Cardiac muscle cell (in vitro differentiated cells and primary cell): ENCODE data around the gene MAEA. TPM values are rescaled to one million over a fixed set of nuclear protein-coding genes. Genes with fewer than 3 reads are reported as not detected.

Source experiments
- DNase-seq, 2 donors: peaks; one replicate each; pipeline versions ENCODE4 v3.0.0 to v3.0.0-alpha.2; 2010 to 2017; ENCODE audit warnings: low read depth in 1 of 2, low spot score in 1 of 2
- H3K27ac ChIP-seq: fragments of 200-600 bp; sonication (generic); 2 replicates; pipeline ENCODE4 v1.5.1; 2016
- H3K27me3 ChIP-seq: fragments of 200-600 bp; sonication (generic); 2 replicates; pipeline ENCODE4 v1.6.0; 2016; ENCODE audit warnings: control low read depth
- H3K36me3 ChIP-seq: fragments of 200-600 bp; sonication (generic); 2 replicates; pipeline ENCODE4 v1.5.1; 2016; ENCODE audit warnings: control low read depth
- H3K4me1 ChIP-seq: fragments of 200-600 bp; sonication (generic); 2 replicates; pipeline ENCODE4 v1.8.1; 2017; ENCODE audit warnings: low read depth, mild to moderate bottlenecking, mixed run types
- H3K4me3 ChIP-seq: fragments of 200-600 bp; sonication (generic); 2 replicates; pipeline ENCODE4 v1.5.1; 2016; ENCODE audit warnings: mild to moderate bottlenecking
- H3K9me3 ChIP-seq: fragments of 200-600 bp; sonication (generic); 2 replicates; pipeline ENCODE4 v1.5.1; 2017; ENCODE audit warnings: low read depth, mild to moderate bottlenecking, control low read depth
- polyA plus RNA-seq: library from polyadenylated mRNA; unstranded; fragments of >200 nt; fragmentation: Nextera tagmentation; extraction: Ambion mirVana; gene quantifications from 2 replicates; pipeline ENCODE4 v1.2.1, GENCODE V29; 2016
- total RNA-seq: library from RNA; depleted of rRNA; stranded (reverse); fragments of >200 nt; gene quantifications from 2 replicates; pipeline ENCODE4 v1.2.3, GENCODE V29; 2016
- TF ChIP-seq, protein P1 (sequence below): IDR thresholded peaks from 2 replicates; pipeline ENCODE4 v1.5.1; 2012; ENCODE audit warnings: low read depth, mild to moderate bottlenecking, low read length

The MAEA gene
- total and polyA plus RNA-seq, 2 experiments from 2014 or later = 76.8 to 85.0 TPM

DNA sequence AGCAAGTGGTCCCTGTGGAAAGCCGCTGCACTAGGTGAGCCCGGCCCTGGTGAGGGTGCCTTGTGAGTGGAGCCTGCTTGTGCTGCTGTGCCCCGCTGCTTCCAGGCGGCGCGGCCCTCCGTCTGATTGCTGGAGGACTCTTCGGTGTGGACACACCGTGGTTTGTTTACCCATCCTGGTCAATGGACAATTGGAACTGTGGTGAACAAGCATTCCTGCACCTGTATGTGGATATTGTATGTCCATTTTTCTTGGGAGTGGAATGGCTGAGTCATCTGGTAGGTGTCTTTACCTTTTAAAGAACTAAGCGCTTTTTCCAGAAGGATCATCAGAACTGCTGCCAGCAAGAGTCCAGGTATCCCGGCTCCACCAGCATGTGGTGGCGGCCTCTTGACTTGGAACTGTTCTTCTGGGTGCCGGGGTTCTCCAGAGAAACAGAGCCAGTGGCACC is 15.6 kb downstream of the MAEA start:
- H3K27ac ChIP-seq = no peak overlapping the region
- TF ChIP-seq, protein P1, sequence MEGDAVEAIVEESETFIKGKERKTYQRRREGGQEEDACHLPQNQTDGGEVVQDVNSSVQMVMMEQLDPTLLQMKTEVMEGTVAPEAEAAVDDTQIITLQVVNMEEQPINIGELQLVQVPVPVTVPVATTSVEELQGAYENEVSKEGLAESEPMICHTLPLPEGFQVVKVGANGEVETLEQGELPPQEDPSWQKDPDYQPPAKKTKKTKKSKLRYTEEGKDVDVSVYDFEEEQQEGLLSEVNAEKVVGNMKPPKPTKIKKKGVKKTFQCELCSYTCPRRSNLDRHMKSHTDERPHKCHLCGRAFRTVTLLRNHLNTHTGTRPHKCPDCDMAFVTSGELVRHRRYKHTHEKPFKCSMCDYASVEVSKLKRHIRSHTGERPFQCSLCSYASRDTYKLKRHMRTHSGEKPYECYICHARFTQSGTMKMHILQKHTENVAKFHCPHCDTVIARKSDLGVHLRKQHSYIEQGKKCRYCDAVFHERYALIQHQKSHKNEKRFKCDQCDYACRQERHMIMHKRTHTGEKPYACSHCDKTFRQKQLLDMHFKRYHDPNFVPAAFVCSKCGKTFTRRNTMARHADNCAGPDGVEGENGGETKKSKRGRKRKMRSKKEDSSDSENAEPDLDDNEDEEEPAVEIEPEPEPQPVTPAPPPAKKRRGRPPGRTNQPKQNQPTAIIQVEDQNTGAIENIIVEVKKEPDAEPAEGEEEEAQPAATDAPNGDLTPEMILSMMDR = no peak
- H3K4me1 ChIP-seq = peaks cover 7% of the 10 kb centered on the region
- no peaks in the 10 kb centered on the region for H3K9me3 ChIP-seq
- H3K27me3 ChIP-seq = no peaks in the 10 kb centered on the region
- no peak for DNase-seq
- H3K4me3 ChIP-seq = no peak overlapping the region
- H3K36me3 ChIP-seq = no peaks in the 10 kb centered on the region

DNA sequence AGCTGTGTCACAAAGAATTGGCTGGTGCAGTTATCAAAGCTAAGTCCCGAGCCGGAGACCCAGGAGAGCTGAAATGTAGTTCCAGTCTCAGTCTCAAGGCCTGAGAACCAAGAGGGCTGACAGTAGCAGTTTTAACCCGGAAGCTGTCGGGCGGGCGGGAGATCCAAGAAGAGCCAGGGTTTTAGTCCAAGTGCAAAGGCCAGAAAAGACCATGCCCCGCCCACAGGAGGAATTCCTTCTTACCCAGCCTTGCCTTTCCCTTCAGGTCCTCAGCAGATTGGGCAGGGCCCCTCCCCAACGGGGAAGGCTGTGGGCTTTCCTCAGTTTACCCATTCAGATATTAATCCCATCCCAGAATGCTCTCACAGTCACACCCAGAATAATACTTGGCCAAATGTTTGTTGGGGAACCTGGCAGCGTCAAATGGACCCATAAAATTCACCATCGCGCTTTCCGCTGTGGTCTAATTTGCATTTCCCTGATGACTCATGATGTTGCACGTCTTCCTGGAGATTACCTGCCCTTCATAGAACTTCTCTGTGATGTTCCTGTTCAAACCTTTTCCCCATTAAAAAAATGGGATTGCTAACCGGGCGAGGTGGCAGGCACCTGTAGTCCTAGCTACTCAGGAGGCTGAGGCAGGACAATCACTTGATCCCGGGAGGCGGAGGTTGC is 16.2 kb downstream of the MAEA start:
- peaks cover 7% of the 10 kb centered on the region for H3K4me1 ChIP-seq
- TF ChIP-seq, protein P1 = no peak
- no peaks in the 10 kb centered on the region for H3K36me3 ChIP-seq
- no peaks in the 10 kb centered on the region for H3K27me3 ChIP-seq
- H3K9me3 ChIP-seq = no peaks in the 10 kb centered on the region
- H3K27ac ChIP-seq = no peak overlapping the region
- no peak for DNase-seq
- no peak overlapping the region for H3K4me3 ChIP-seq

DNA sequence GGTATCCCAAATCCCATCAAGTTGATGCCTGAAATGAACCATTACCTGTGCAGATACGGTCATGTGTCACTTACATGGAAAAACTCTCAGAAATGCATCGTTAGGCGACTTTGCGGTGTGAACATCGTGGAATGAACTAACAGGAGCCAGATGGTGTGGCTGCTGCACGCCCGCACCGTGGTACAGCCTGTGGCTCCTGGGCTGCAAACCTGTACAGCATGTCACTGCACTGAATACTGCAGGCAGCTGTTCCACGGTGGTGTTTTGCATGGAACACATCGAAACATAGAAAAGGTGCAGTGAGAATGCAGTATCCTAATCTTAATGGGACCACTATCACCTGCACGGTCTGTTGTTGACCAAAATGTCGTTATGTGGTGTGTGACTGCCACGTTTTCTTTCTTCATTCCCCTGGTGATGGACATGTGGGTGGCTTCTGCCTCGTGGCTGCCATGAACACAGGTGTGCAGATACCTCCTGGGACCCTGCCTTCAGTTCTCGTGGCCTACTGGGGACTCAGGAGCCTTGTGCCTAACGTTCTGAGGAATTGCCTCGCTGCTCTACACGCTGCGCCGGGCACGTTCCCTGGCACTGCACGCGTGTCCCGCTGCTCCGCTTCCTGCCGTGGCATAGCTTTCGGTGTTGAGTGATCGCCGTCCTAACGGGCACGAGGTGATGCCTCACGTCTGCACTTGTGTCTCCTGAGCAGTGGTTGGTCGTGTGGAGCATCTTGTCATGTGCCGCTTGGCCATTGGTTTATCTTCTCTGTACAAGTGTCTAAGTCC is 18.5 kb downstream of the MAEA start:
- Histone ChIP-seq H3K36me3 (peaks cover 2% of the 10 kb centered on the region), H3K4me3 (no peak overlapping the region), H3K27ac (peak overlapping the region; percentile 97)

DNA sequence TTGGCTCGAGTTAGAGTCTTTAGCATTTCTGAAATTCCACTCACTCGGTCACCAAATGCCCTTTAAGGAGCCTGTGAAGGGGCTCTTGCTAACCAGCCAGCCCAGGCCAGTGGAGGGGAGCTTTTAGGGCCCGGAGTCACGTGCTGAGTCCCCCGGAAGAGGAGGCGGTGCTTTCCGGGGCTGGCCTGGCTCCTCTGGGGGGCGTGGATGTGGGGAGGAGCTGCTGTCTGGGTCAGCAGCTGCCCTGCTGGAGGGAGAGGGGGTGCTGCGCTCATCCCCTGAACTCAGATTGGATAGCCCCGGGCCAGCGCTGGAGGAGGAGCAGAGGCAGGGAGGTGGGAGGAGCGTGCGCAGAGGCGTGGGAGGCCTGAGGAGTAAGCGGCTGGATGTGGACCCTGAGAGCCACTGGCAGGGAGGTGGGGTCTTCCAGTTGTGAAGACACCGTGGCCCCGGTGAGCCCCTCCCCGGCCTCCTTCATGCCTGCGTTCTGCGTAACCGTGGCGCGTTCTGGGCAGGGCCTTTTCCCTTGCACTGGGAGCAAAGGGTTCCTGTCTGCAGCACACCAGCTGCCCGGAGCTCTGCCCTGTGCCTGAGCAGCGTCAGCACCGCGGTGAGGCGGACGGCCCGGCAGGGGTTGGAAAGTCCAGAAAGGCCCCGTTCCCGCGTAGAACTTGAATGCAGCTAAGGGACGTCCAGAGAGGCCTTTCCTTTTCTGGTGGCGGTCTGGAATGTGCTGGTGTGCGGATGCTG is 19.7 kb downstream of the MAEA start:
- H3K9me3 ChIP-seq = no peaks in the 10 kb centered on the region
- TF ChIP-seq, protein P1 = no peak
- H3K27ac ChIP-seq = peak overlapping the region; percentile 97
- H3K4me3 ChIP-seq = peak overlapping the region; percentile 10
- H3K27me3 ChIP-seq = no peaks in the 10 kb centered on the region
- H3K4me1 ChIP-seq = peaks cover 7% of the 10 kb centered on the region
- H3K36me3 ChIP-seq = peaks cover 13% of the 10 kb centered on the region
- peak; percentile 93 to 97 for DNase-seq

More for the DNA sequence above, 18.5 kb downstream of the MAEA start:
- Histone ChIP-seq H3K27me3 (no peaks in the 10 kb centered on the region), H3K4me1 (peaks cover 7% of the 10 kb centered on the region), H3K9me3 (no peaks in the 10 kb centered on the region)
- DNase-seq = no peak
- TF ChIP-seq, protein P1 = no peak

DNA sequence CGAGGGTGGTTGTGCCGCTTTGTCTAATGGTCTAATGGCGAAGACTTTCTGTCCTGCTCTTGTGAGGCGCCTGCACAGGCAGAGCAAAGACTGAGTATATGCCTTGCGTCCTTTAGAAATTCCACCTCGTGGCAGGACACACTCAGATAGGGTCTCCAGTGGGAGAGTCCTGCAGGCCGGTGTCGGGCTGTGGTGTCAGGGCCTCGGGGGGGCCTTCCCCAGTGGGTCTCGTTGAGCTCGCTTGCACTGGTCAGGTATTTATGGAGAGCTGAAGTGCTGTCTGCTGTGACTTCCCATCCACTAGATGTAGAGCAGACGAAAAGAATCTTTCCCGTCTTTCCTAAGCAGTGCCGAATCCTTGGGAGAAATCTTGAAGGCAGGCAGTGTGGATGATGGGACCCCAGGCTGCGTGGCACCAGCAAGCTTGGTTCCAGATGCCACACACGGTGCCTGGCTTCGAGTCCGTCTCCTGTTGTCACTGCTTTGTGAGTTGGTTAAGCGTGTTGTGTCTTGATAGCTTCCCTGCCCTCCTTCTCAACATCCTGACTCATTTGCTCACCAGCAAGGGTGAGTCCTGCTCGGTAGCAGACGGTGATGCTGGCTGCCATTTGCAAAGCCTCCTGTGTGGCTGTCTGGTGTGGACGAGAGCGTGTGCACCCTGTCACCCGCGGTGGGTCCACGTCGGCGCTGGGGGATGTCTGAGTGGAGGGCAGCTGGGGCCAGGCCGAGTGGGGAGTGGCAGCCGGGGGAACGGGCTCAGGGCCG is 20.5 kb downstream of the MAEA start:
- Histone ChIP-seq H3K4me3 (peak overlapping the region; percentile 10), H3K4me1 (peaks cover 7% of the 10 kb centered on the region), H3K27me3 (no peaks in the 10 kb centered on the region), H3K36me3 (peaks cover 21% of the 10 kb centered on the region), H3K9me3 (no peaks in the 10 kb centered on the region), H3K27ac (peak overlapping the region; percentile 97)
- TF ChIP-seq, protein P1 = no peak
- DNase-seq = no peak
